ENCODE measurements around the gene SNAI3.

The SNAI3 gene

DNA sequence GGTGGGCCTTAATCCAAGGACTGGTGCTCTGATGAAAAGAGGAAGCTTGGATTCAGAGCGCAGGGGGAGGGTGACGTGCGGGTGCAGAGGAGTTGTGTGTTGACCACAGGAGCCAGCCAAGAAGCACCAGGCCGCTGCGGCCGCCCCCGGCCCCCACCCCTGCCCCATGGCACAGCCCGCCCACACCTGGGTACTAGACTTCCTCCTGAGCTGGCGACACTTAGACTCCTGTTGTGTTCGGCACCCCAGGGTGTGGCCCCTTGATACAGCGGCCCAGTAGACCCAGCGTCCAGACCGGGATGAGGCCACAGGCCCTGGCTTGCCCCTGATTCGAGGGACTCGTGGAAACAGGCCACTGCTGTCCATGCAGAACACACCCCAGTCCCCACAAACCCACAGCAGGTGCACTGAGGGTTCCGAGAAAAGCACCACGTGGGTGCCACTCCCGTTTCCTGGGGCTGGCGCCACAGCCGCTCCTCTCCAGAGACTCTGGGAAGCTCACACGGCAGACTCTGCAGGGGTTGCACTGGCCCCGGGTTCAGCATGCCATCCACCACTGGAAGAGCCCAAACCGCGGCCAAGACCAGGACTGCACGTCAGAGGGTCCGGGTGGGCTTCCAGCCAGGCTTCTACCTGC, 5.7 kb upstream of the SNAI3 start:
- no peak for DNase-seq (ENCODE audit: low read depth in 1 of 2, low spot score in 1 of 2)

DNA sequence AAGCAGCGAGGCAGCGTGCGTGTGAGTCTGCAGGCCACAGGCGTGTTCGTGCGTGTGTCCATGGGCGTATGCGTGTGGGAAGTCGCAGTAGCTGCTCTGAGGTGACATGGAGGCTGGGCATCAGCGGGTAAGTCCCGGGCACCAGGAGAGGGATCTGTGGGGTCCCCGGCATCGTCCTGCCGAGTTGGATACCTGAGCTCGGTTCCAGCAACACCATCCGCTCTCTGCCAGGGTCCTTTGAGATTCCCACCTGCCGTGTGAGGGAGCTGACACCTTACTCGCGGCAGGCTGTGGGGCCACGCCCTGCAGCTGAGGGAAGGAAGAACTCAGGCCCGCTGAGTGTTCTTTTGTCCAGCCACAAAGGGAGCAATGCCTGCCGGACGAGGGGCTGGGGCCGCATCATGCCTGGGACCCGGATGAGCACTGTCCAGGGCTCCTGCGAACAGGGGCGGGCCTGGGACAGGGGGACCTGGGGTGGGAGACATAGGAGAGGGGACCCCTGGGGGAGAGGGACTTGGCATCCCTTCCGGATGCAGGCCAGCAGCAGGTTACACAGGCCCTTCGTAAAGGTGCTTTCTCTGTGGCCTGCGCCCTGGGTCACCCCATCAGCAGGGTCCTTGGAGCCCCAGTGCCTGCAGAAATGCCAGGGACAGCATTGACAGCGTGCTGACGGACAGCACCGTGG, 5.0 kb upstream of the SNAI3 start:
- no peak for DNase-seq (ENCODE audit: low read depth in 1 of 2, low spot score in 1 of 2)

DNA sequence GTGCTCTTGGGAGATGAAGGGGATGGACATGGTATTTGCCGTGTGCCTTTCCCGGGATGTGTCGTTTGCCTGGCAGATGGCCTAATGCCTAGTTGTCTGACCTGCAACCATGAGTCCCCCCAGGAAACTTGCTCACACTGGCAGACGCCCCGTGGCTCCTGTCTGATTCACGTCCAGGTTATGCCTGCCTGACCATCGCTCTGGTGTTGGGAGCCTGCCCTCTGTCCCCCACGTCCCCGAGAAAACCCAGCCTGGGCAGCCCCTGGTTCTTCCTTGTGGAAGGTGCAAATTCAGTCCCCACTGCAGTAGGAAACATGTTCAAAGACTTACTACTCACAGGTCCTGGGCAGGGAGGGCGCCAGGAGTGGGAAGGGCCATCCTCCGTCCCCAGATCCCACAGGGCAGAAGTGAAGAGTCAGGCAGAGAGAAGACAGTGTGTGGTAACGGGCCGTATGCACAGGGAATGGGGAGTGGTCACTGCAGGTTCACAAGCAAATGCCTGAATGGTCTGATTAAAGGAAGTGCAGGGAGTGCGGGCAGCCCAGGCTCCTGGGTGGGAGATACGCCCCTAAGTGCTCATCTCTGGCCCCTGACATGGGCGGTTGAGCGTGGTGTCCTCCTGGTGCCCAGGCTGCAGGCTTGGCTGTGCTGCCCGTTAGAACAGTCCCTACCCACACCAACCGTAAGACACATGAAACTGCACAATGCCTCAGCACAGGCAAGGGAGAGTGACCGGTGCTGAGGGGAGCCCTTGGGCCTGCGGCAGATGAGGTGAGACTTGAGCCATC, 4.2 kb upstream of the SNAI3 start:
- no peak for DNase-seq (ENCODE audit: low read depth in 1 of 2, low spot score in 1 of 2)

DNA sequence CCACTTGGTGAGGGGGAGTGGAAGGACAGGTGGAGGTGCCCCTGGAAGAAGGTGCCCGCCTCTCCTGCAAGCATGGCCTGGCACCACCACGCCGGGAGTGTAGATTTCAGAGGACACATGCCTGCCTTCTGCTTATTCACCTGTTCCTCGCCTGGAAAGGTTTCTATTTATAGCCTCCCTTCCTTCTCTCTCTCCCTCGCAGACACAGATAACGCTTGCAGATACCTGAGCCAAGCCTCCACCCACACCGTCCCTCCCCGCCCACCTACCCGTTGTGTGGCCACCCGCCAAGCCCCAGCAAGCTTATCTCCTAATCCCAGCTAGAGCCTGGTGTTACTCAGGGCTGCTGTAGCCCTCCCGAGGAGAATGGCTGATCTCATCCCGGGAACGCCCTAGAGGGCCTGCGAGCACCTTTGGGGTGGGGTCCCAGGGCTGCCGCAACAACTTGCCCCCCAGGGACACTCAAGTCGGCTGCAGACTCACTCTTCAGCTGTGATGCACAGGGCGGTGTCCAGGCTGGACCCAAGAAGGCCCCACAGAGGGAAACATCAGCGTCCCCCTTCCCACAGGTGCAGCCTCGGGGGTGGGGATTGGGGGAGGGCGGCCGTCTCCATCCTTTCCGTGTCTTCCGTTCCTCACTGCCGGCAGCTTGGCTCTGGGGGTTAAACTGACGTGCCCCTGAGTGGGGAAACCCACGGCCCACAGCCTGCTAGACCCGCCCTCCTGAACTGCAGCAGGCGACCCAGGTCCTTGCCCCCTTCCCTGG, 1.9 kb upstream of the SNAI3 start:
- DNase-seq (ENCODE audit: low read depth in 1 of 2, low spot score in 1 of 2), result no peak

DNA sequence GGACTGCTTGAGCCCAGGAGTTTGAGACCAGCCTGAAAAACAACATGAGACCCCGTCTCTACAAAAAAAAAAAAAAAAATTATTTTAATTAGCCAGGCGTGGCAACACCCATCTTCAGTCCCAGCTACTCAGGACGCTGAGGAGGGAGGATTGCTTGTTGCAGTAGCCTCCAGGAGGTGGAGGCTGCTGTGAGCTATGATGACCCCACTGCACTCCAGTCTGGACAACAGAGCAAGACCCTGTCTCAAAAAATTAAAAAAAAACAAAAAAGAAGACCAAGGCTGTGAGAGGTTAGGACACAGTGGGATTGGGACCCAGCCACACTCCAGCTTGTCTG, 1.3 kb upstream of the SNAI3 start:
- DNase-seq (ENCODE audit: low read depth in 1 of 2, low spot score in 1 of 2), result no peak

DNA sequence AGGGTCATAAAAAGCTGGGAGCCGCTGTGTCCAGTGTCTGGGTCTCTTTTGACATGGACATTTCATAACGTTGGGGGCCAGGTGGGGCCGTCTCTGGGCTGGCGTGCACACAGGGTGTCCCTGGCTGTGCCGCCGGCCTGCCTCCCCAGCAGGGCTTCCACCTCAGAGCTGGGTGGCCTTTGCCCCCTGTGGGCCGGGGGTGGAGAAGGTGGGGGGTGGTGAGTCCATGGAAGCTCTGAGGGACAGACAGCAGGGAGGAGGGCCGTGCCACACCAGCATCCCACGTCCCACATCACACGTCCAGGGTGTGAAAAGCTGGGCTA, 908 bp upstream of the SNAI3 start:
- DNase-seq (ENCODE audit: low read depth in 1 of 2, low spot score in 1 of 2), result no peak

DNA sequence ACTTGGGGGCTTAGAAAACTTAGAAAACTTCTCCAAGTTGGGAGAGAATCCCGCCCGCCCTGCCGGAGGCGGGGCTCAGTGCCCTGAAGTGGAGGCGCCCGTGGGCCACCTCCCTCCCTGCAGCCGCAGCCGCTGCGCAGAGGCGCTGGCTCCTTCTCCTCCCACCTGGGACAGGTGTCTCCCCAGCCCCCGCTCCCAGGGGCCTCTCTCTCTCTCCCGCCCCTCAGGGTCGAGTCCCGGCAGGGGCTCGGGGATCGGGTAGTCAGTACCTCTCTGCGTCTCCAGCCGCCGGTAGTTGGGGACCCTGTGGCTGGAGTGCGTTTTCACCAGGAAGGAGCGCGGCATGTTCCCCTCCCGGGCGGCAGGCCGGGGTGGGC, 257 bp downstream of the SNAI3 start:
- DNase-seq (ENCODE audit: low read depth in 1 of 2, low spot score in 1 of 2), result no peak

DNA sequence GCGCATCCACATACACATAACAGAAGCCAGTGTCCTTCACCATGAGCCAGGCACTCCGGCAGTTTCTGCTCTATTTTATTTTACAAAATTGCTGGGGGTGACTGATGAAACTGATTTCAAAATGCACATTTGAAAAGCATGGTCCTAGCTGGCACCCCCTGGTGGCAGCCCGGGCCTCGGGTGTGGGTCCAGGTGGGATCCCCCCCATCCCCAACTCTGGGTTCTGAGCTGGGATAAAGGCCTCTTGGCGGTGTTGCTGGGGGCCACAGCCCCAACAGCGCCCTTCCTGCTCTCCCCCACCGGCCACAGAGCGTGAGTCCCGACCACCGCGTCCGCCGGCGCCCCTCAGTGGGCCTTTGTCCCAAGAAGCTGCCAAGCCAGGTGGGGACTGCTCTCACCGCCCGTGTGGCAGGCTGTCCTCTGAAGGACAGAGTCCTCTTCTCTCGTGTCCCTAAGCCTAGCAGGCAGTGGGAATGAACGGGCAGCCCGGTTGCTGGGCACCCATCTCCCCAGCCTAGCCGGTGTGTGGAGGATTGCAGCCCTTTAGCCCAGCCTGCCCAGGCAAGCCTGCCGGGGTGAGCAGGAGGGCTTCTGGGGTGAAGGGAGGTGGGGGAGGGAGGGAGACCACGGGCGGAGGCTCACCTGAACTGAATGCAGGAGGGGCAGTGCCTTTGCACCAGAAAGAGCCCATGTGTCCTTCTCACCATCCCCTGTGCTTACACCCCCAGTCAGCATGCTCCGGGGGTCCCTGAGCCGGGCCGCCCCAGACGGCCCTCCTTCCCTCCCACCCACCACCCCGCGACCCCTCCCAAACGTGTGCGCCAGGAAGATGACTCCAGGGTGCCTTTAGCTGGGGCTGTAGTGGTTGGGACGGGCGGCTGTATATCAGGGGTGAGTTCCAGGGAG, 898 bp downstream of the SNAI3 start:
- peak; percentile 37 to 43 for DNase-seq (ENCODE audit: low read depth in 1 of 2, low spot score in 1 of 2)

DNA sequence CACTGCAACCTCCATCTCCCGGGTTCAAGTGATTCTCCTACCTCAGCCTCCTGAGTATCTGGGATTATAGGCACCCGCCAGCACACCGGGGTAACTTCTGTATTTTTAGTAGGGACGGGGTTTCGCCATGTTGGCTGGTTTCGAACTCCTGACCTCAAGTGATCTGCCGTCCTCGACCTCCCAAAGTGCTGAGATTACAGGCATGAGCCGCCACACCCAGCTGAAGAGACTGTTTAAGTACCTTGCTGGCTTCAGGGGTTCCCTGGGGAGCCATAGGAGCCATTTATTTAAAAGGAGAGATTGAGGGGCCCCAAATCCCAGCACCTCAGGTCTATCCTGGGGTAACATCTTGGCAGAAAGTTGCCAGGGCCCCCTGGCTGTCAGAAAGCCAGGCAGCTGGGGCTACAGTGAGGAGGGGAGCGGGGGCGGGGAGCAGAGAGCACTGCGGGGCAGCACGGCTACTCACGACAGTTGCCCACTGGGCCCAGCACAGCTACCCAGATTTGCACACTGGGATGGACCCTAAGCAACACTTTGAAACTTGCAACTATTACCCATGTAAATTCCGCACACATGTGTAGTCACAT, 1.6 kb downstream of the SNAI3 start:
- no peak for DNase-seq (ENCODE audit: low read depth in 1 of 2, low spot score in 1 of 2)

DNA sequence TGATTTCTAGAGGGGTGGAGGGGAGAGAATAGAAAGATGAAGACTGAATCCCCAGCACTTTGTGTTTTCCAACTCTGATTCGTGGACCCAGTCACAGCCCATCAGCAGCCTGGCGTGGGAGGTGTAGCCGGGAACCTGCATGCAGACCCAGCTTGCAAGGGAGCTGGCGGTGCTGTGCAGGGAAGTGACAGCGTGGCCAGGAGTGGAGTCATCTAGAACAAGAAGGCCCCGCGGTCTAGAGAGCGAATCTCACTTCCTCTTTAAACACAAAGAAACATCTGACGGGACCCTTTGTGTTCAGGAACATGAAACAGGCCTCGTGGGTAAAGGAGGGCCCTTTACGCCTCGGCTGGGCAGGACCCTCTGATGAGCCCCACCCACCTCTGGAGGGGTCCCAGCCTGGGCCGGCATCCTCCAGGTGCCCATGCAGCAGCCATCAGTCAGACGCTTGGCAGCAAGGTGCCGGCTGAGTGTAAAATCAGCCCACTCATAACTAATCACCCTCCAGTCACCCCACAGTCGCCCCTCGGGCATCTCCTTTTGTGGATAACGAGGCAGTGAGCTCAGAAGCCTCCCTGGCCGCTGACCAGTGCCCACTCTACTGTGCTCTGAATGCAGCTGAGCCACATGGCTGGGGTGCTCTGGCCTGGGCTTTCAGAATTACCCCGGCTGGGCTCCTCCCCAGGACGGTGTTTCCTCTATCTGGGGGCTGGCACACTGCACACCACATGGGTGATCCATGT, 4.4 kb downstream of the SNAI3 start:
- peak in 1 of 2 donors; percentile 47 for DNase-seq (ENCODE audit: low read depth in 1 of 2, low spot score in 1 of 2)

DNA sequence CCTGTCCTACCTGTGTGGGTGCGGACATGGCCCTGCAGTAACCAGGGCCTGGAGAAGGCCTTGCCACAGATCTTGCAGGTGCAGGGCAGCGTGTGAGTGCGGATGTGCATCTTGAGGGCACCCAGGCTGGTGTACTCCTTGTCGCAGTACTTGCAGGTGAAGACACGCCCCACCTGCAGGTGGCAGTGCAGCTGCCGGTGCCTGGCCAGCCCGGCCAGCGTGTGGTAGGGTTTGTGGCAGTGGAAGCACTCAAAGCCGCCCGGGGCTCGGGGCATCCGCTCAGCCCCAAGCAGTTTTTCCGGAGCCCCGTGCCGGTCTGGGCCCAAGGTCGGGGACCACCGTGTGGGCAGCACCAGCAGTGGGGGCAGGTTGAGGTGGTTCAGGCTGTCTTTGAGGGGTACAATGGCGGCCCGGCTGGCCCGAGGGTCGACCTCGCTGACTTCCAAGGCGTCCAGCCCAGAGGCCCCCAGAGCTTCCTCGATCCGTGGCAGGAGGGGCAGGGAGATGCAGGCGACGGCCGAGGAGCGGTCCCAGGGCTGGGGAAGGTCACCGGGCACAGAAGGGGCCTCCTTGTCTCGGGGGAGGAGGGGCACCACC, 5.1 kb downstream of the SNAI3 start:
- no peak for DNase-seq (ENCODE audit: low read depth in 1 of 2, low spot score in 1 of 2)

DNA sequence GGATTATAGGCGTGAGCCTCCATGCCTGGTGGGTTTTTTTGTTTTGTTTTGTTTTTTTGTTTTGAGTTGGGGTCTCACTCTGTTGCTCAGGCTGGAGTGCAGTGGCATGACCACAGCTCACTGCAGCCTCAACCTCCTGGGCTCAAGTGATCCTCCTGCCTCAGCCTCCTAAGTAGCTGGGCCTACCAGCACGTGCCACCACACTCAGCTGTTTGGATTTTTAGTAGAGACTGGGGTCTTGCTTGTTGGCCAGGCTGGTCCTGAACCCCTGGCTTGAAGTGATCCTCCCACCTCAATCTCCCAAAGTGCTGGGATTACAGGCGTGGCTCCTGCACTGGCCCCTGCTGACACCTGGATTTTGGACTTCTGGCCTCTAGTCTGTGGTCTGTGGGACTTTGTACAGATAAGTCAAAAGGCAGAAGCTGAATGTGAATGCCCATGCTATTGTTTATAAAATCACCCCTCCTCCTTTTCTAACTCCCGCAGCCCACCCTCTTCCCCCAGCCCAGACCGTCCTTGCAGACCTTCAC, 5.7 kb downstream of the SNAI3 start:
- no peak for DNase-seq (ENCODE audit: low read depth in 1 of 2, low spot score in 1 of 2)

DNA sequence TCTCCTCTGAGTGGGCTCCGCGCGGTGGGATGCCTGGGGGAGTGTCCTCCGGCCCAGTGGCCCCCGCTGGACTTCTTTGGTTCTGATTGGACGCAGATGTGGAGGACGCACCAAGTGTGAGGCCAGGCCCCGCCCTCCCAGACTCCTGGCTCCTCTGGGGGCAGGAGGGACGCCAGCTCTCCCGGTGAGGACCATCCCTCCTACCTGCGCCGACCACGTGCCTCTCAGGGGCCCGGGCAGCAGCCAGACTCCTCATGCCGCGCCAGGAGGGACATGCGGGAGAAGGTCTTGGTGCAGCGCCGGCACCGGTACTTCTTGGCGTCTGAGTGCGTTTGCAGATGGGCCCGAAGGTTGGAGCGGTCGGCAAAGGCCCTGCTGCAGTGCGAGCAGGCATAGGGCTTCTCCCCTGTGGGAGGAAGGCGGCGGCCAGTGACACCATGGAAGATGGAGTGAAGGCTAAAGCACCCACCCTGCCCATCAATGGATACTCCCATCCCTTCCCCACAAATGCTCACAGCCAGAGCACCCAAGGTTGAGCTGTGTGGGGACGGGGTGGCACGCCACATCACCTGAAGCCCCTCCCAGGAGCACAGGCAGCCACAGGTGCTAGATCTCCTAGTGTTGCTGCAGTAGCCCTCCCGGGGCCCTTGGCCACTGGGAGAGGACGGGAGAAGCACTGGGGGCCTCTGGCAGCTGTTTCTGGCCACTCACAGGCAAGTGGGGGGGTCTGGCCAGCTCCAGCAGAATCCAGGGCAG, 7.9 kb downstream of the SNAI3 start:
- DNase-seq (ENCODE audit: low read depth in 1 of 2, low spot score in 1 of 2), result no peak

DNA sequence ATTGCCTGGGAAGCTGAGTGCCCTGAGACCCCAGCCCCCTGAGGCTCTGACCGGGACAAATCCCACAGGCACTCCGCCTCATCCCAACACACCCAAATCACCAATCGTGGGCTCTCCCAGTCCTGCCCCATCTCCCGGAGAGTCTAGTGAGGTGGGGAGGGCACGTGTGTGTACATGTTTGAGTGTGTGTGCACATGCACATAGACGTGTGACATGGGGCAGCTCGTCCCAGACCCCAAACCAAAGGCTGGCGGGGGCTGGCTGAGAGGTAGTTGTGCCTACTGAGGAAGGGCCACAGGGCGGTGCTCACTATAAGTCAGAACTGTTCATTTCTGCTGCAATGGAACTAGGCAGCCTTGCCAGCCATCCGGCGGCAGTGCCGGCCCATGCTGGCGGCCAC, 8.6 kb downstream of the SNAI3 start:
- no peak for DNase-seq (ENCODE audit: low read depth in 1 of 2, low spot score in 1 of 2)

DNA sequence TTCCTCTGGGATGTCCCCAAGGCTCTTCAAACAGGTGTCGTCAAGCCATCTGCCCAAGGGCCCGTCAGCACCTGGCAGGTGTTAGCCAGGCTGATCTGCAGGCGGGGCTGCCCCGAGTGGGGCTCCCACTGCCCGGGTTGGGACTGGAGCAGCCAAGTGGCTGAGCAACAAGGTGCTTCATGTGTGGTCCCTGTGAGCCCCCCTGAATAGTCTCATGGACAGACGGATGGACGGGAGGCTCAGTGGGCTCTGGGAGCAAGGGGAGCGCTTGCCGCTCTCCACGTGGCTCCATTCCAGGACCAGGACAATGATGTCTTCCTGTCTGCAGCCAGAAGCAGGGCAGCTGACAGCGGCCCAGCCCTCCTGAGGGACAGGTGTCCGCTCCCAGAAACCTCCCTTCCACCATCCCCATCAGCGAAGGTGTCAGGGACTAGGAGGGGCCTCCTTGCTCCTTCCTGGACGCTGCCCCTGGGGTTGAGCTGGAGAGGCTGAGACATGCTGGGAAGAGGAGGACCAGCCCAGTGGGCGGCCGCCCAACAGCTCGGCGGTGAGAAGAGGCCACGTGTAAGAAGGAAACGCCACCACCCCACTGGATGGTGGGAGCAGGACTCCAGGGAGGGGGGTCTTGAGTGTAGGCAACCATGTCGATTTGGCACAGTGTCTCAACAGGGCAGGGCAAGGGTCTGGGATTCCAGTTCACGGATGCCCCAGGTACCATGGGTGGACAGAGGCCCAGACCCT, 9.6 kb downstream of the SNAI3 start:
- no peak for DNase-seq (ENCODE audit: low read depth in 1 of 2, low spot score in 1 of 2)

DNA sequence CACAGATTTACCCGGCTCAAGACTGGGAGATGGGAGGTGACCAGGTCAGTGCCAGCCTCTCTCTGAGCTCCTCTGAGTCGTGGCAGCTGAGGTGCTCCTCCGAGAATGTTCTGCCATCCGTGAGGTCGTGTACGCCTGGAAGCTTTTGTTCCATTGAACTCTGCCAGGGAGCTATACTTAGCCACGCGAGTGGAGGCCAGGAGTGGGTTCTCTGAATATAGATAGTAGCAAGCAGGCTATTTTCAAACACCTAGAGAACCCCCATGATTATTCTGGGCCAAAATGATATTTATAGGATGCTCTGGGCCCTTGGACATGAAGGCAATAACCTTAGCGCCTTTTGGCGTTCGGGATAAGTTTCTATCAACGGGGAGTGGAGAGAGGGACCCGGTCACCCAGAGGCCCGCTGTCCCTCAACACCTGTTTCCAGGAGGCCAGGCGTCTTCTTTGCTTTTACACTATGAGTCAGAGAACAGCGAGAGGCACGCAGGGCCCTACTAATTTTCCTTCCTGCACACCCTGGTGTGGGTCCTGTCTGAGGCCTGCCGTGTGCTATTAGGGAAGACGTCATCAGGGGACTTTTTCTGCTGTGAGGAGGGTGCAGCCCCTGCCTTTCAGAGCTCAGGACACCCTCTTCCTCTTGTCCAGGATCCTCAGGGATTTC, 12.5 kb downstream of the SNAI3 start:
- no peak for DNase-seq (ENCODE audit: low read depth in 1 of 2, low spot score in 1 of 2)

DNA sequence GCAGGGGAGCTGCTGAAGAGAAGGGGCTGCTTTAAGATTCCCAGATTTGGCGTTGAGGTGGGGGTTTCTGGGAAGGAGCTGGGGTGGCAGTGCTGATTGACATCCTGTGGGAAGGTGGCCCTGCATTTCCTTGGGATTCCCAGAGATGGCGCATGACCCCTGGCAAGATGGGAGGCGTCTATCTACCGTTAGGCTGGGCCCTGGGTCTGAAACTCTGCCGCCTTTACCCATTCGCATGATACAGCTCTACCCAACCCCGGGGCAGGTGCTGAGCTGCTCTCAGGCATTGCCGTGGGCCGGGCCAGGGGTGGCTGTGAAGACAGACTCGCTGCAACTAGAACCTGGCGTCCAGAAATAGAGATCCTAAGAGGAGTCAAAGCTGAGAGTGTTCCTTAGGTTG, 13.5 kb downstream of the SNAI3 start:
- no peak for DNase-seq (ENCODE audit: low read depth in 1 of 2, low spot score in 1 of 2)
